ENCODE data around the gene OVCA2. TPM values are rescaled to one million over a fixed set of nuclear protein-coding genes. Genes with fewer than 3 reads are reported as not detected.

OVCA2 gene
- total and polyA plus RNA-seq, 4 donors, result 11.1 to 55.4 (median 37.4) TPM

DNA sequence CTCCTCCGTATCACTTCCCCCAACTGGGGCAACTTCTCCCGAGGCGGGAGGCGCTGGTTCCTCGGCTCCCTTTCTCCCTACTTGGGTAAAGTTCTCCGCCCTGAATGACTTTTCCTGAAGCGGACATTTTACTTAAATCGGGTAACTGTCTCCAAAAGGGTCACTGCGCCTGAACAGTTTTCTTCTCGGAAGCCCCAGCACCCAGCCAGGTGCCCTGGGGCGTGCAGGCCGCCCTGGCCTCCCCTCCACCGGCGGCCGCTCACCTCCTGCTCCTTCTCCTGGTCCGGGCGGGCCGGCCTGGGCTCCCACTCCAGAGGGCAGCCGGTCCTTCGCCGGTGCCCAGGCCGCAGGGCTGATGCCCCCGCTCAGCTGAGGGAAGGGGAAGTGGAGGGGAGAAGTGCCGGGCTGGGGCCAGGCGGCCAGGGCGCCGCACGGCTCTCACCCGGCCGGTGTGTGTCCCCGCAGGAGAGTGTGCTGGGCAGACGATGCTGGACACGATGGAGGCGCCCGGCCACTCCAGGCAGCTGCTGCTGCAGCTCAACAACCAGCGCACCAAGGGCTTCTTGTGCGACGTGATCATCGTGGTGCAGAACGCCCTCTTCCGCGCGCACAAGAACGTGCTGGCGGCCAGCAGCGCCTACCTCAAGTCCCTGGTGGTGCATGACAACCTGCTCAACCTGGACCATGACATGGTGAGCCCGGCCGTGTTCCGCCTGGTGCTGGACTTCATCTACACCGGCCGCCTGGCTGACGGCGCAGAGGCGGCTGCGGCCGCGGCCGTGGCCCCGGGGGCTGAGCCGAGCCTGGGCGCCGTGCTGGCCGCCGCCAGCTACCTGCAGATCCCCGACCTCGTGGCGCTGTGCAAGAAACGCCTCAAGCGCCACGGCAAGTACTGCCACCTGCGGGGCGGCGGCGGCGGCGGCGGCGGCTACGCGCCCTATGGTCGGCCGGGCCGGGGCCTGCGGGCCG lies 14.7 kb downstream of the OVCA2 start:
- 17 to 31% methylated on average over 69 to 85 of the region's 85 CpGs for WGBS, 2 donors
- Histone ChIP-seq H3K4me3 (peak overlapping the region; percentile 26), H3K9ac (ENCODE audit: insufficient read depth in 1 of 2, low read length in 2 of 2) (peak overlapping the region in 1 of 2 donors; percentile 32), H3K27me3 (ENCODE audit: control insufficient read depth in 3 of 3, insufficient read depth in 3 of 3, low read length in 2 of 3) (peaks cover 0 to 12% (median 2%) of the 10 kb centered on the region in 3 donors), H3K9me3 (ENCODE audit: control insufficient read depth in 4 of 4, insufficient read depth in 3 of 4, low read length in 3 of 4) (peaks cover 0 to 2% (median 0%) of the 10 kb centered on the region in 4 donors), H3K36me3 (ENCODE audit: control insufficient read depth in 4 of 4, insufficient read depth in 4 of 4, low read length in 4 of 4) (peaks cover 0 to 34% (median 12%) of the 10 kb centered on the region in 4 donors), H3K4me1 (ENCODE audit: control insufficient read depth in 5 of 5, insufficient read depth in 5 of 5, low read length in 5 of 5) (peaks cover 0 to 44% (median 27%) of the 10 kb centered on the region in 5 donors), H3K27ac (ENCODE audit: low read depth in 1 of 2, low read length in 1 of 2) (peak overlapping the region; percentile 78 to 83)
- TF ChIP-seq, protein P1, sequence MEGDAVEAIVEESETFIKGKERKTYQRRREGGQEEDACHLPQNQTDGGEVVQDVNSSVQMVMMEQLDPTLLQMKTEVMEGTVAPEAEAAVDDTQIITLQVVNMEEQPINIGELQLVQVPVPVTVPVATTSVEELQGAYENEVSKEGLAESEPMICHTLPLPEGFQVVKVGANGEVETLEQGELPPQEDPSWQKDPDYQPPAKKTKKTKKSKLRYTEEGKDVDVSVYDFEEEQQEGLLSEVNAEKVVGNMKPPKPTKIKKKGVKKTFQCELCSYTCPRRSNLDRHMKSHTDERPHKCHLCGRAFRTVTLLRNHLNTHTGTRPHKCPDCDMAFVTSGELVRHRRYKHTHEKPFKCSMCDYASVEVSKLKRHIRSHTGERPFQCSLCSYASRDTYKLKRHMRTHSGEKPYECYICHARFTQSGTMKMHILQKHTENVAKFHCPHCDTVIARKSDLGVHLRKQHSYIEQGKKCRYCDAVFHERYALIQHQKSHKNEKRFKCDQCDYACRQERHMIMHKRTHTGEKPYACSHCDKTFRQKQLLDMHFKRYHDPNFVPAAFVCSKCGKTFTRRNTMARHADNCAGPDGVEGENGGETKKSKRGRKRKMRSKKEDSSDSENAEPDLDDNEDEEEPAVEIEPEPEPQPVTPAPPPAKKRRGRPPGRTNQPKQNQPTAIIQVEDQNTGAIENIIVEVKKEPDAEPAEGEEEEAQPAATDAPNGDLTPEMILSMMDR (IDR thresholded peaks at IDR 0.05; ENCODE audit: control extremely low read depth, extremely low read depth), result no peak
- ATAC-seq (ENCODE audit: insufficient read depth, low FRiP score), result no peak
- DNase-seq, result peak; percentile 62 to 68 (median 63)

DNA sequence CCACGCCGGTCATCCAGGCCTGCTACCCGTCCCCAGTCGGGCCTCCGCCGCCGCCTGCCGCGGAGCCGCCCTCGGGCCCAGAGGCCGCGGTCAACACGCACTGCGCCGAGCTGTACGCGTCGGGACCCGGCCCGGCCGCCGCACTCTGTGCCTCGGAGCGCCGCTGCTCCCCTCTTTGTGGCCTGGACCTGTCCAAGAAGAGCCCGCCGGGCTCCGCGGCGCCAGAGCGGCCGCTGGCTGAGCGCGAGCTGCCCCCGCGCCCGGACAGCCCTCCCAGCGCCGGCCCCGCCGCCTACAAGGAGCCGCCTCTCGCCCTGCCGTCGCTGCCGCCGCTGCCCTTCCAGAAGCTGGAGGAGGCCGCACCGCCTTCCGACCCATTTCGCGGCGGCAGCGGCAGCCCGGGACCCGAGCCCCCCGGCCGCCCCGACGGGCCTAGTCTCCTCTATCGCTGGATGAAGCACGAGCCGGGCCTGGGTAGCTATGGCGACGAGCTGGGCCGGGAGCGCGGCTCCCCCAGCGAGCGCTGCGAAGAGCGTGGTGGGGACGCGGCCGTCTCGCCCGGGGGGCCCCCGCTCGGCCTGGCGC lies 15.4 kb downstream of the OVCA2 start:
- Histone ChIP-seq H3K27ac (ENCODE audit: low read depth in 1 of 2, low read length in 1 of 2) (peak overlapping the region; percentile 78 to 83), H3K4me3 (no peak overlapping the region), H3K36me3 (ENCODE audit: control insufficient read depth in 4 of 4, insufficient read depth in 4 of 4, low read length in 4 of 4) (peaks cover 0 to 38% (median 14%) of the 10 kb centered on the region in 4 donors), H3K9ac (ENCODE audit: insufficient read depth in 1 of 2, low read length in 2 of 2) (no peak overlapping the region), H3K4me1 (ENCODE audit: control insufficient read depth in 5 of 5, insufficient read depth in 5 of 5, low read length in 5 of 5) (peaks cover 0 to 52% (median 27%) of the 10 kb centered on the region in 5 donors), H3K27me3 (ENCODE audit: control insufficient read depth in 3 of 3, insufficient read depth in 3 of 3, low read length in 2 of 3) (peaks cover 0 to 5% (median 2%) of the 10 kb centered on the region in 3 donors), H3K9me3 (ENCODE audit: control insufficient read depth in 4 of 4, insufficient read depth in 3 of 4, low read length in 3 of 4) (peaks cover 0 to 2% (median 0%) of the 10 kb centered on the region in 4 donors)
- TF ChIP-seq, protein P1 (IDR thresholded peaks at IDR 0.05; ENCODE audit: control extremely low read depth, extremely low read depth), result no peak
- WGBS, 2 donors, result 21 to 34% methylated on average over 58 to 81 of the region's 81 CpGs
- peak; percentile 43 to 53 (median 46) for DNase-seq
- ATAC-seq (ENCODE audit: insufficient read depth, low FRiP score), result no peak

DNA sequence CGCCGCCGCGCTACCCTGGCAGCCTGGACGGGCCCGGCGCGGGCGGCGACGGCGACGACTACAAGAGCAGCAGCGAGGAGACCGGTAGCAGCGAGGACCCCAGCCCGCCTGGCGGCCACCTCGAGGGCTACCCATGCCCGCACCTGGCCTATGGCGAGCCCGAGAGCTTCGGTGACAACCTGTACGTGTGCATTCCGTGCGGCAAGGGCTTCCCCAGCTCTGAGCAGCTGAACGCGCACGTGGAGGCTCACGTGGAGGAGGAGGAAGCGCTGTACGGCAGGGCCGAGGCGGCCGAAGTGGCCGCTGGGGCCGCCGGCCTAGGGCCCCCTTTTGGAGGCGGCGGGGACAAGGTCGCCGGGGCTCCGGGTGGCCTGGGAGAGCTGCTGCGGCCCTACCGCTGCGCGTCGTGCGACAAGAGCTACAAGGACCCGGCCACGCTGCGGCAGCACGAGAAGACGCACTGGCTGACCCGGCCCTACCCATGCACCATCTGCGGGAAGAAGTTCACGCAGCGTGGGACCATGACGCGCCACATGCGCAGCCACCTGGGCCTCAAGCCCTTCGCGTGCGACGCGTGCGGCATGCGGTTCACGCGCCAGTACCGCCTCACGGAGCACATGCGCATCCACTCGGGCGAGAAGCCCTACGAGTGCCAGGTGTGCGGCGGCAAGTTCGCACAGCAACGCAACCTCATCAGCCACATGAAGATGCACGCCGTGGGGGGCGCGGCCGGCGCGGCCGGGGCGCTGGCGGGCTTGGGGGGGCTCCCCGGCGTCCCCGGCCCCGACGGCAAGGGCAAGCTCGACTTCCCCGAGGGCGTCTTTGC lies 16.2 kb downstream of the OVCA2 start:
- Histone ChIP-seq H3K4me1 (ENCODE audit: control insufficient read depth in 5 of 5, insufficient read depth in 5 of 5, low read length in 5 of 5) (peaks cover 0 to 59% (median 31%) of the 10 kb centered on the region in 5 donors), H3K36me3 (ENCODE audit: control insufficient read depth in 4 of 4, insufficient read depth in 4 of 4, low read length in 4 of 4) (peaks cover 0 to 45% (median 18%) of the 10 kb centered on the region in 4 donors), H3K27ac (ENCODE audit: low read depth in 1 of 2, low read length in 1 of 2) (peak overlapping the region; percentile 78 to 83), H3K4me3 (no peak overlapping the region), H3K27me3 (ENCODE audit: control insufficient read depth in 3 of 3, insufficient read depth in 3 of 3, low read length in 2 of 3) (peaks cover 0 to 5% (median 2%) of the 10 kb centered on the region in 3 donors), H3K9ac (ENCODE audit: insufficient read depth in 1 of 2, low read length in 2 of 2) (peak overlapping the region in 1 of 2 donors; percentile 42), H3K9me3 (ENCODE audit: control insufficient read depth in 4 of 4, insufficient read depth in 3 of 4, low read length in 3 of 4) (peaks cover 0 to 2% (median 0%) of the 10 kb centered on the region in 4 donors)
- ATAC-seq (ENCODE audit: insufficient read depth, low FRiP score), result no peak
- WGBS, 2 donors, result 42 to 48% methylated on average over 89 to 98 of the region's 98 CpGs
- TF ChIP-seq, protein P1 (IDR thresholded peaks at IDR 0.05; ENCODE audit: control extremely low read depth, extremely low read depth), result no peak
- peak; percentile 49 to 54 (median 53) for DNase-seq
